DMS153 treated with DMSO at 0.1 percent for 48 hours (cell line): ENCODE results near the gene MYCBPAP.
A peak's percentile ranks its signal among the peaks of the same experiment; 100 is the strongest.
"Not testable (repeated sequence)": the region's sequence is repeated elsewhere in the genome, so short reads cannot be mapped to it uniquely, and the experiment has no call there.

Source experiments
- DNase-seq: peaks from one replicate; lab custom pipeline; 2025; ENCODE audit not compliant: unreplicated experiment; lab: John Stamatoyannopoulos, UW

MYCBPAP gene

DNA sequence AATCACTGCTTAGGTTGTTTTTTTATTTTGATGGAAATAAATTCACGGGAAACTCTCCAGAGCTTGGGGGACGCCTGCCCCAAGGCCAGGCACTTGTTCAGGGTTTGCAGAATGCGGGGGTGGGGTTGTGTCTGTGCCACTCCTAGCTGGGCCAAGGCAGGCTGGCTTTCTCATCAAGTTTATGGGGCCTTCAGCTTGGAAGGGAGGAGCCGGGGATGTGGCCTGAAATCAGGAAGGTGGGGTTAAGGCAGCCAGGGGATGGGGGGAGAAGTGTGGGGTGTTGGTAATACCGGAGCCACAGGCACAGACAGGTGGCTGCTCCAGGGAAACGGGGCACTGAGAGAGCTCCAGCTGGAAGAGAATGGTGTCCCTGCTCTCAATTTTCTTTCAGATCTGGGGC, 37.8 kb upstream of the MYCBPAP start:
- no peak for DNase-seq

DNA sequence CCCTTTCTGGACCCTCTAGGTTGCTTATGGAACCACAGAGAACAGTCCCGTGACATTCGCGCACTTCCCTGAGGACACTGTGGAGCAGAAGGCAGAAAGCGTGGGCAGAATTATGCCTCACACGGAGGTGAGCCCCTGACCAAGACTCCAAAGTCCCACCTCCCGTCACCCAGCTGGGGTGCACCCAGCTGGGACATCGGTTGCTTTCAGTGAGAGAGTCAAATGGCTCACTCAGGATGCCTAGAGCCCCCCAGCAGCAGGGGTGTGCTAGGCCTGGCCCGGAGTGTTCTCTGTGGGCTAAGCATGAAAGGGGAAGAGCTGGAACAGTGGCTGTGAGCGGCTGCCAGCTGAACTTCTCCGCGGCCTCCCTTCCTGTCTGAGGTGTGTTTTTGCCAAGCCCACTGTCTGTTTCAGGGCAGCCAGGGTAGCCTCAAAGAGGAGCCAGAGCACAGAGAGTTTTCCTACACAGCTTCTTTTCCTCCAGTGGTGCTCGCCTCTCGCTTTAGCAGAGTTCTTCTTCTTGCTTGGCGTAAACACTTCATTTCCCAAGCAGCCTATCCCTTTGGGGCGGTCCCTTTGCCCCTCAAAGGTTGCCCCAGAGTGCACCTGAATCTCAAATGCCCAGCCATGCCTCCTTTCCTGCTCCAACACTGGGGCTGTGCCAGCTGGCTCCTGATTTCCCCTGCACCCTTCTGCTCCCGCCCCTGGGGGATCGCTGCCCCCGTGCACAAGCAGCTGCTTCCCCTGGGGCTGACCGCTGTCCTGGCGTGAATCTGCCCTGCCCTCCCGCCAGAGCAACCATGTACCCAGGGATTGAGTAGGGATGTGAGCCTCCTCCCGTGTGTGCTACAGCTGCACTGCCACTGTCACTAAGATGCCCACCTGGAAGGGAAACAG, 37.0 kb upstream of the MYCBPAP start:
- DNase-seq, result no peak

DNA sequence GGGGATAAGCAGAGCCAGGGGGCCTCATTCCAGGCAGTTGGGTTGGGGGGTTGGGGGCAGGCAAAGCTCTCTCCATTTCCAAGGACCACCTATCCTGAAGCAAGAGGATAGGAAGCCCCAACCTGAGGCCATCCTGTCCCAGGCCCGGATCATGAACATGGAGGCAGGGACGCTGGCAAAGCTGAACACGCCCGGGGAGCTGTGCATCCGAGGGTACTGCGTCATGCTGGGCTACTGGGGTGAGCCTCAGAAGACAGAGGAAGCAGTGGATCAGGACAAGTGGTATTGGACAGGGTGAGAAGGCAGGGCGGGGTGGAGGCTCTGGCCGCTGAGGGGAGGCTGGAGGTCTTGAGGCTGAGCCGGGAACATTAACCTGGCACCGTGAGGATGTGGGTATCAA, 36.0 kb upstream of the MYCBPAP start:
- DNase-seq, result no peak

DNA sequence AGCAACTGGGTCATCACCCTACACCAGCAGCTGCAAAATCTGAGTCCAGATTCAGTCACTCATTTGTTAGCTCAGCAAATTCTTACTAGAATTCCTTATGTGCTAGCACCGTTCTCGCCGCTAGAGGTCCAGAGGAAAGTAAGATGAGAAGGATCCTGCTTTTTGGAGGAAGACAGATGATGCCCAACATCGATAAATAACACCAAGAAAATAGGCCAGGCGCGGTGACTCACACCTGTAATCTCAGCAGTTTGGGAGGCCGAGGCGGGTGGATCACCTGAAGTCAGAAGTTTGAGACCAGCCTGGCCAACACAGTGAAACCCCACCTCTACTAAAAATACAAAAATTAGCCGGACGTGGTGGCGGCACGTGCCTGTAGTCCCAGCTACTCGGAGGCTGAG, 35.5 kb upstream of the MYCBPAP start:
- DNase-seq, result not testable (repeated sequence)

DNA sequence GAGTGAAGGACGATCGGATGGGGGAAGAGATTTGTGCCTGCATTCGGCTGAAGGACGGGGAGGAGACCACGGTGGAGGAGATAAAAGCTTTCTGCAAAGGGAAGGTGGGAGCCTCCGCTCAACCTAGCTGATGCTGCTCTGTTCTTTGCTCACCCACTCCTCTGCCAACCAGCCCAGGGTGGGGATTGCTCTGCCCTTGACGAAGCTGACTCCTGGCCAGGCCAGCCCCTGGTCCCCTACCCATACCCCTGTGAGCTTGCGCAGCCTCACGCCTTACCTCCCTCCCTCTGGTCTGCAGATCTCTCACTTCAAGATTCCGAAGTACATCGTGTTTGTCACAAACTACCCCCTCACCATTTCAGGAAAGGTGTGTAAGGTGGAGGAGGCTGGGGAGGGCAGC, 34.3 kb upstream of the MYCBPAP start:
- no peak for DNase-seq

DNA sequence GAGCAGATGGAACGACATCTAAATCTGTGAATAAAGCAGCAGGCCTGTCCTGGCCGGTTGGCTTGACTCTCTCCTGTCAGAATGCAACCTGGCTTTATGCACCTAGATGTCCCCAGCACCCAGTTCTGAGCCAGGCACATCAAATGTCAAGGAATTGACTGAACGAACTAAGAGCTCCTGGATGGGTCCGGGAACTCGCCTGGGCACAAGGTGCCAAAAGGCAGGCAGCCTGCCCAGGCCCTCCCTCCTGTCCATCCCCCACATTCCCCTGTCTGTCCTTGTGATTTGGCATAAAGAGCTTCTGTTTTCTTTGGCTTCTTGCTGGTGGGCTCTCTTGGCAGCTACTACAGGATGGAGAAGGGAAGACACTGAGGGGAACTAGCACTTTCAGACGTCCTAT, 33.7 kb upstream of the MYCBPAP start:
- no peak for DNase-seq

DNA sequence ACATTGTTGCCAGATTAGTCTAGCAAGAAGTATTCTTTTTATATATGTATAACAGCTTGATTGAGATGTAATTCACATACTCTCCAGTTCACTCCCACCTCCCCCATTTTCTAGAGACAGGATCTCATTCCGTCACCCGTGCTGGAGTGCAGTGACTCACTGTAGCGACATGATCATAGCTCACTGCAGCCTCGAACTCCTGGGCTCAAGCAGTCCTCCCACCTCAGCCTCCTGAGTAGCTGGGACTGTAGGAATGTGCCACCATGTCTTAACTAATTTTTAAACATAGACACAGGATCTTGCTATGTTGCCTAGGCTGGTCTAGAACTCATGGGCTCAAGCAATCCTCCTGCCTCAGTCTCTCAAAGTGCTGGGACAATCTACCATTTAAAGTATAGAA, 32.9 kb upstream of the MYCBPAP start:
- DNase-seq, result no peak

DNA sequence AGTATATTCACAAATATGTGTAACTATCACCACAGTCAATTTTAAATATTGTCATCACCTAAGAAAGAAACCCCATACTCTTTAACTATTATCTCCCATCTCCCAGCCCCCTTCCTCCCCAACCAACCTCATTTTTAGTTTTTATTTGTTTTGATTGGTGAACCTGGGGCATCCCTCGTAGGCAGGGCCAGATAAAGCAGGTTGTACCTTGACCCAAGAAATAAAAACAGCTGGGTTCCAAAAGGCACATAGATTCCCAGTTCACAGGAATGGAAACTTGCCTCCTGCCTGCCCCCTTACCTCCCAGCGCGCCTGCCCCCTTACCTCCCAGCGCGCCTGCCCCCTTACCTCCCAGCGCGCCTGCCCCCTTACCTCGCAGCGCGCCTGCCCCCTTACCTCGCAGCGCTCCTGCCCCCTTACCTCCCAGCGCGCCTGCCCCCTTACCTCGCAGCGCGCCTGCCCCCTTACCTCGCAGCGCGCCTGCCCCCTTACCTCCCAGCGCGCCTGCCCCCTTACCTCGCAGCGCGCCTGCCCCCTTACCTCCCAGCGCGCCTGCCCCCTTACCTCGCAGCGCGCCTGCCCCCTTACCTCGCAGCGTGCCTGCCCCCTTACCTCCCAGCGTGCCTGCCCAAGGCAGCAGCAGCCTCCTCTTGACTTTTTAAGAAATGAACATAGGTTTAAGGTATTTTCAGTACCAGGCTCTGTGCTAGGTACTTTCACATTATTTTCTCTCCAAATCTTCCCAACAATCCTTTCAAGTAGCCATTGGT, 32.3 kb upstream of the MYCBPAP start:
- DNase-seq, result not testable (repeated sequence)

DNA sequence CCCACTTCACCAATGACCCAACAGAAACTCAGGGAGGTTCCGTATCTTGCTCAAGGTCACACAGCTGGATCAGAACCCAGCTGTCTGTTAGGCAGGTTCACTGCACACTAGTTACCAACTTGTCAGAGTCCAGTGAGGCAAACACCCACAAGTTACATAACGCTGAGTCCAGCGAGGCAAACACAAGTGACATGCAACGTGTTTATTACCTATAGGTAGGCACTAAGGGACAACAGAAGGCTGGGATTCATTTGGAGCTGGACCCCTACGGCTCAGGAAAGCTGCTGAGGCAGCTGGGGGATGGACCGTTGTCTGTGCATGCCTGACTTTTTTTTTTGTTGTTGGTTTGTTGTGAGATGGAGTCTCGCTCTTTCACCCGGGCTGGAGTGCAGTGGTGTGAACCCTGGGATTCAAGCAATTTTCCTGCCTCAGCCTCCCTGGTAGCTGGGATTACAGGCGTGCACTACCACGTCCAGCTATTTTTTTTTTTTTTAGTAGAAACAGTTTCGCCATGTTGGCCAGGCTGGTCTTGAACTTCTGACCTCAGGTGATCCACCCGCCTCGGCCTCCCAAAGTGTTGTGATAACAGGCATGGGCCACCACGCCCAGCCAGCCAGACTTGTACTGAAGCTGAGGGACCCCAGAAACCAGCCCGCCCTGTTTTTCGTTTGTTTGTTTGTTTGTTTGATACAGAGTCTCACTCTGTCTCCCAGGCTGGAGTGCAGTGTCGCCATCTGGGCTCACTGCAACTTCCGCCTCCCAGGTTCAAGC, 31.5 kb upstream of the MYCBPAP start:
- no peak for DNase-seq

DNA sequence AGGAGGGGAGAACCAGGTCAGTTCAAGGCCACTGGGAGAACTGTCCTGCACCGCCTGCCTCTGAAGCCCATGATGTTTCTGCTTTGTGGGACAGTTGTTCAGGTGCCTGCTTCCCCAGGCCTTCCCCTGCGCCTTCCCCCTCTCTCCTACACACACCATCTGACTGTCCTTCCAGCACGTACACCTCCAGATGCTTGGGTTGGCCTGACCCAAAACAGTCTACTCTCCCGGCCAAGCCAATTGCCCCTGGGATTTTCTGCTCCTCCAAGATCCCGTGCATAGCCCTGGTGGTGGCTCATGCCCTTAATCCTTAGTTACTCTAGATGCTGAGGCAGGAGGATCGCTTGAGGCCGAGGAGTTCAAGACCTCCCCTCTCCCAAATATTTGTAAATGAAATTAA, 30.3 kb upstream of the MYCBPAP start:
- no peak for DNase-seq

DNA sequence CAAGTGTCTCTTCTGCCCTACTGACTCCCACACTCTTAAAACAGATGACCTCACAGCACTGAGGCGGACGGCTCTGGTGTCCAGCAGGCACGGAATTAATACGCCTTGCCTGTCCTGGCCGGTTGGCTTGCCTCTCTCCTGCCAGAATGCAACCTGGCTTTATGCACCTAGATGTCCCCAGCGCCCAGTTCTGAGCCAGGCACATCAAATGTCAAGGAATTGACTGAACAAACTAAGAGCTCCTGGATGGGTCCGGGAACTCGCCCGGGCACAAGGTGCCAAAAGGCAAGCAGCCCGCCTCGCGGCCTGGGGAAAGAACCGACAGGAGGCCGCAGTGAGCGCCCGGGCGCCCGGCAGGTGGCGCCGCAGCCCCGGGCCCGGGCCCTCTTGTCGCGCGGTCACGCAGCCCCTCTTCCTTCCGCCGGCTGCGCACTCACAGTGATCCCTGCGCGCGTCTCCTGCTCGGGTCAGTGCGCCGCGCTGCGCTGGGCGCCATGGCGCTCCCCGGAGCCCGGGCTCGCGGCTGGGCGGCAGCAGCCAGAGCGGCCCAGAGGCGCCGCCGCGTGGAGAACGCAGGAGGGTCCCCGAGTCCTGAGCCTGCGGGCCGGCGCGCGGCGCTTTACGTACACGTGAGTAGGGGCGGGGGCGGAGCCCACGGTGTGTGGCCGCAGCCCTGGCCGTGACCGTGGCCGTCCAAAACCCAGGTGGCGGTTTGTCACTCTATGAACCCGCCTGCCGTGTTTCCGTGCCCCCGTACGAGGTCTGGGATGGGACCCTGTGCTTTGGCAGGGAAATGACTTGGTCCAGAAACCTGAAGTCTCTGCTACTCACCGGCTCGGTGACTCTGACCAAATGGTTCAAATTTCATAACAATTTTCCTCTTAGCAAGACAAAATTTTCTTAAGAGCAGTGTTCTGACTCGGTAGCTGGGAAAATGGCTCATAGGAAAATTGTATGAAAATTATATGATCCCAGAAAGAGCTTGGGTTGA, 29.6 kb upstream of the MYCBPAP start, which contains the start of gene RSAD1:
TSS of gene RSAD1 (plus strand) at position 470 of the 991 bp plus-strand sequence. CDS start at position 495, 25 bp downstream.
- DNase-seq, result peak; percentile 81

DNA sequence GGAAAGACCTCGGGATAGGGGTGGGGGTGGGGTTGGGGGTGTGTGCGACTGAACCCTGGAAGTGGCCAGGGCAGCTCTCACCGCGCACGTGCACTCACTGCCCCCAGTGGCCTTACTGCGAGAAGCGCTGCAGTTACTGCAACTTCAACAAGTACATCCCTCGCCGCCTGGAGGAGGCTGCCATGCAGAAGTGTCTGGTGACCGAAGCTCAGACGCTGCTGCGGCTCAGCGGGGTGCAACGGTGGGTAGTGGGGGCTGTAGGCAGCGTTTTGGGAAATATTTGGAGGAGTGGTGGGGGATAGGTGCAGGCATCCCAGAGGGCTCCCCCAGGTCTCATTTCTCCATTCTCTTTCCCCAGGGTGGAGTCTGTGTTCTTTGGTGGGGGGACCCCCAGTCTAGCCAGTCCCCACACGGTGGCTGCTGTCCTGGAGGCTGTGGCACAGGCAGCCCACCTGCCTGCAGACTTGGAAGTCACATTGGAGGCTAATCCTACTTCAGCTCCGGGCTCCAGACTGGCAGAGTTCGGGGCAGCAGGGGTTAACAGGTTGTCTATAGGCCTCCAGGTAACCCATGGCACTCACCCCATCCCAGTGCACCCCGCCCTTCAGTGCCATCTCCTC, 28.6 kb upstream of the MYCBPAP start:
- DNase-seq, result peak; percentile 48

DNA sequence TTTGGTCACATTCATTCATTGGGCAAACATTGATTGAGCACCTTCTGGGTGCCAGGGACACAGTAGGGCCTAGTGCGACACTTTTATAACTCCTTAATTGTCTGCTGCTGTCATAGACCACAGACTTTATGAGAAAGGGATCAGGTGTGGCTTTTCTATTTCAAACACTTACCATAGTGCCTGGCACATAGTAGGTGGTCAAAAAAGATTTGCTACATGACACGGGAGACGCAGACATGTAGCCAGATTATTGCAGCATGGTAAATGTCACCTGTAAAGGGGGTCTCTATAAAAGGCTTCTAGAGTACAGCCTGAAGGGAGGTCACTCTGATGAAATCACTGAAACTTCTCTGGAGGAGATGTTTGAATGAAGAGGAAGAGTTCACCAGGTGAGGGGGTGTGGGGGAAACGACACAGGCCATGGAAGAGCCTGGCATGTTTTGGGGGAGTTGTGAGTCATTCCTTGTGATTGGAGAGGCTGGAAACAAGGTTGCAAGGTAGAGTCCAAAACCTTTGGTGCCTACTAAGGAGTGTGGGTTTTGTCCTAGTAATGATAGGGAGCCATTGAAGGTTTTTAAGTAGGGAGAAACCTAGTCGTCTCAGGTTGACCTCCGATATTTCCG, 28.0 kb upstream of the MYCBPAP start:
- no peak for DNase-seq

DNA sequence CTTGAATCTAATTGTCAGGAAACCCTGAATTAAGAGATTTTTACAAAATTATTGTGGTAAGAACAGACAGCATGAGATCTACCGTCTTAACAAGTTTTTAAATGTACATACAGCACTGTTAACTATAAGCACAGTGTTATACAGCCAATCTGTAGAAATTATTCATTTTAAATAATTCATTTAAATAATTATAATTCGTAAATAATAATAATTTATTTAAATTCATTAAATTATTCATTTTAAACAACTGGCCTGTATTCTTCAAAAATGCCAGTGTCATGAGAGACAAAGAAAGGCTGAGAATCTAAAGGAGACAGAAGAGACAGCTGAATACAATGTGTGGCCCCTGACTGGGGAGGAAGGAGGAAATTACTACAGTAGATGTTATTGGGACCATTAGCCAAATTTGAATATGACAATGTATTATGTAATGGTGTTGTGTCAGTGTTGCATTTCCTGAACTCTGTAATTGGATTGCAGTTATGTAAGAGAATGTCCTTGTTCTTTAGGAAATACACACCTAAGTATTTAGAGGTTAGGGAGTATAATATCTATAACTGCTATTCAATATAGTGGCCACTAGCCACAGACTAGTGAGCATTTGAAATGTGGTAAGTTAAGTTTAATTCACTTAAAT, 27.3 kb upstream of the MYCBPAP start:
- no peak for DNase-seq

DNA sequence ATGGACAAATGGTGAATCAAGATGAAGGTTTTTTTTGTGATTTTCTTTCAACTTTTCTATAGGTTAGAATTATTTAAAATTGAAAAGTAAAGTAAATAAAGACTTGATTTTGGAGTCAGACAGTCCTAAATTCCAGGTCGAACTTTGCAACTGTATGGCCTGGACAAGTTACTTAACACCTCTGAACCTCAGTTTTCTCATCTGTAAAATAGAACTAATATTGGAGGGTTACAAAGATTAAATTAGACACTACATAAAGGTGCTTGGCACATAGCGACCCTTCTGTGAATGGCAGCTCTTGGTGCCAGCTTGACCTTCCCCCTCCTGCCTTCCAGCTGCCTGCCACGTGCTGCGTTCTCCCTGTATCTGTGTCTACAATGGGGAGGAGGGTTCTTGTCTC, 26.6 kb upstream of the MYCBPAP start:
- DNase-seq, result no peak

DNA sequence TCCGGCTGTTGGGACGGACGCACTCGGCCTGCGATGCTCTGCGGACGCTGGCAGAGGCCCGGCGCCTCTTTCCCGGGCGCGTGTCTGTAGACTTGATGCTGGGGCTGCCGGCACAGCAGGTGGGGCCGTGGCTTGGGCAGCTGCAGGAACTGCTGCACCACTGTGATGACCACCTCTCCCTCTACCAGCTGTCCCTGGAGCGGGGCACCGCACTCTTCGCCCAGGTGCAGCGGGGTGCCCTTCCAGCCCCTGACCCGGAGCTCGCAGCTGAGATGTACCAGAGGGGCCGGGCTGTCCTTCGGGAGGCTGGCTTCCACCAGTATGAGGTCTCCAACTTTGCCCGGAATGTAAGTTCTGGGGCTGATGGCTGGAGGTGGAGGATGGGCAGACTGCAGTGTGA, 26.1 kb upstream of the MYCBPAP start:
- DNase-seq, result no peak

DNA sequence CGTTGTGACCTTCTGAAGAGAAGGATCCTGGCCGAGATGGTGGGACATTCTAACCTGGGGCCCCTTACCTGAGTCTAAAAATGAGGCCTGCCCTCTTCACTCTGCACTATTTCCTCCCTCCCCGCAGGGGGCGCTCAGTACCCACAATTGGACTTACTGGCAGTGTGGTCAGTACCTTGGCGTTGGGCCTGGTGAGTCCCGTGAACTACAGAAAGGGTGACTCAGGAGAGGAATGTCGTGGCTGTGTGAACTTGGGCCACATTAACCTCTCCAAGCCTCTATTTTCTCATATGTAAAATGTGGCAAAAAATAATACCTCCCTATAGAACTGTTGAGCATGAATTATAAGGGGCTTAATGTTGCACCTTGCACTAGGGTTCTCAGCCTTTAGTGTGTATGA, 25.7 kb upstream of the MYCBPAP start:
- DNase-seq, result peak; percentile 17

DNA sequence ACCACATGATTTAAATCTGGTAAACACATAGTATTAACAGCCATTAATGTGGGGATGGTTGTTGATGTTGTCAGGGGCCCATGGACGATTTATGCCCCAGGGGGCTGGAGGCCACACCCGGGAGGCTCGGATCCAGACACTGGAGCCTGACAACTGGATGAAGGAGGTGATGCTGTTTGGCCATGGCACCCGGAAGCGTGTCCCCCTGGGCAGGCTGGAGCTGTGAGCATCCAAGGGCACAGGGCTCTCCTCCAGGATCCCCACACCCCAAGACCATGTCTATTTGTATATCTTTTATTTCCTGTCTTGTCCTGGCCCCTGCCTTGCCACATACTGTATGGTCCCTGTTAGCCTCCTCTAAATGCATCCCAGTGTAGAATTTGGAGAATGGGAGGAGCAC, 25.0 kb upstream of the MYCBPAP start:
- DNase-seq, result no peak
